ENCODE results near the gene OSBPL5.

- TF ChIP-seq, protein P1, sequence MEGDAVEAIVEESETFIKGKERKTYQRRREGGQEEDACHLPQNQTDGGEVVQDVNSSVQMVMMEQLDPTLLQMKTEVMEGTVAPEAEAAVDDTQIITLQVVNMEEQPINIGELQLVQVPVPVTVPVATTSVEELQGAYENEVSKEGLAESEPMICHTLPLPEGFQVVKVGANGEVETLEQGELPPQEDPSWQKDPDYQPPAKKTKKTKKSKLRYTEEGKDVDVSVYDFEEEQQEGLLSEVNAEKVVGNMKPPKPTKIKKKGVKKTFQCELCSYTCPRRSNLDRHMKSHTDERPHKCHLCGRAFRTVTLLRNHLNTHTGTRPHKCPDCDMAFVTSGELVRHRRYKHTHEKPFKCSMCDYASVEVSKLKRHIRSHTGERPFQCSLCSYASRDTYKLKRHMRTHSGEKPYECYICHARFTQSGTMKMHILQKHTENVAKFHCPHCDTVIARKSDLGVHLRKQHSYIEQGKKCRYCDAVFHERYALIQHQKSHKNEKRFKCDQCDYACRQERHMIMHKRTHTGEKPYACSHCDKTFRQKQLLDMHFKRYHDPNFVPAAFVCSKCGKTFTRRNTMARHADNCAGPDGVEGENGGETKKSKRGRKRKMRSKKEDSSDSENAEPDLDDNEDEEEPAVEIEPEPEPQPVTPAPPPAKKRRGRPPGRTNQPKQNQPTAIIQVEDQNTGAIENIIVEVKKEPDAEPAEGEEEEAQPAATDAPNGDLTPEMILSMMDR (conservative IDR thresholded peaks at IDR 0.05; ENCODE audit: low read length), result no peak
- TF ChIP-seq EZH2phosphoT487 (IDR thresholded peaks at IDR 0.05; ENCODE audit: borderline replicate concordance, low read depth, low read length), result no peak
Measured at GRCh38 chr11:3182462-3182852, 17.3 kb upstream of the OSBPL5 start.

Data from OCI-LY7 (cell line).